Aorta (tissue), 5 donors: ENCODE results near the gene CREB3L2. TPM values are rescaled to one million over a fixed set of nuclear protein-coding genes. Genes with fewer than 3 reads are reported as not detected.
A peak's percentile ranks its signal among the peaks of the same experiment; 100 is the strongest.
"Not testable (repeated sequence)": the region's sequence is repeated elsewhere in the genome, so short reads cannot be mapped to it uniquely, and the experiment has no call there.

Experiments
- ATAC-seq: fragments of 200-7000 bp; cut with Tn5 transposase; one replicate; pipeline ENCODE4 v1.9.1; 2022; ENCODE audit warnings: moderate library complexity; ENCODE audit not compliant: low FRiP score
- DNase-seq, 2 donors: peaks; one replicate each; pipeline ENCODE4 v3.0.0-alpha.2; 2020
- H3K27ac ChIP-seq, 2 donors: one replicate each; pipeline ENCODE4 v1.5.1; 2013; ENCODE audit warnings: low read length in 2 of 2, mild to moderate bottlenecking in 2 of 2, moderate library complexity in 2 of 2, control low read depth in 1 of 2, inconsistent platforms in 1 of 2, low read depth in 1 of 2
- H3K27me3 ChIP-seq, 2 donors: one replicate each; pipeline ENCODE4 v1.6.1; 2013; ENCODE audit warnings: control low read depth in 1 of 2, low read length in 1 of 2, mild to moderate bottlenecking in 1 of 2, moderate library complexity in 1 of 2; ENCODE audit not compliant: insufficient read depth in 2 of 2, control insufficient read depth in 1 of 2
- H3K36me3 ChIP-seq, 2 donors: one replicate each; pipeline ENCODE4 v1.6.1; 2013; ENCODE audit warnings: control low read depth in 1 of 2, low read length in 1 of 2, mild to moderate bottlenecking in 1 of 2; ENCODE audit not compliant: insufficient read depth in 2 of 2, control insufficient read depth in 1 of 2
- H3K4me1 ChIP-seq, 2 donors: one replicate each; pipeline ENCODE4 v1.6.1; 2013; ENCODE audit warnings: low read length in 2 of 2, control low read depth in 1 of 2, mild to moderate bottlenecking in 1 of 2, moderate library complexity in 1 of 2; ENCODE audit not compliant: insufficient read depth in 2 of 2, control insufficient read depth in 1 of 2
- H3K4me3 ChIP-seq, 2 donors: one replicate each; pipeline ENCODE4 v1.5.1; 2013; ENCODE audit warnings: low read length in 2 of 2, control low read depth in 1 of 2, mild to moderate bottlenecking in 1 of 2
- H3K9me3 ChIP-seq: one replicate; pipeline ENCODE4 v1.6.1; 2013; ENCODE audit warnings: mild to moderate bottlenecking, low read length; ENCODE audit not compliant: control insufficient read depth
- WGBS, 2 donors: extraction: QIAGEN DNeasy Blood & Tissue Kit; methylation state at CpG; one replicate each; pipeline ENCODE4 v1.1.7; 2013; 5-methylcytosine and 5-hydroxymethylcytosine counted together
- intact Hi-C, 2 donors: fragments of 100-400 bp; cut with DNase I; formaldehyde crosslinking; loops; one replicate each; pipeline versions ENCODE4 v1.14.2 to v1.15.0; 2022
- long read RNA-seq, 2 donors: library from polyadenylated mRNA; unstranded; transcript quantifications; one replicate each; pipeline ENCODE4 v2.0.0, GENCODE V29; 2020 to 2021
- polyA plus RNA-seq, 2 donors: library from polyadenylated mRNA; stranded (reverse); fragments of 200-250 nt; gene quantifications; one replicate each; pipeline ENCODE4 v1.2.3, GENCODE V29; 2013
- total RNA-seq, 2 donors: library from RNA; stranded (reverse); fragmentation: NEBNext Ultra II Directional; extraction: Animal tissue kit (Norgen Biotek cat#: 25700); gene quantifications; one replicate each; pipeline ENCODE4 v1.2.1, GENCODE V29; 2021
- donor health status: healthy with polysubstance abuse.
- donor health status: Bipolar disorder and iron deficiency.
- donor health status: DM: no; HTN: no; CAD: no.
- donor health status: DM: no; HTN: no; CAD: no.
- donor health status: DM: yes; HTN: yes; CAD: no.

CREB3L2 gene
- total RNA-seq (100 to 1,000 TPM; 109 to 165 TPM), polyA plus RNA-seq (10 to 100 TPM; 10.6 to 38.4 TPM)
- long read RNA-seq, donor 1, transcript CREB3L2-204 (10 exons, 2,360 nt) = major isoform, 13 of 82 reads
- long read RNA-seq, donor 1, partial matches to known transcripts = 5 of 82 reads
- long read RNA-seq, donor 1, other reads (novel, unspliced or antisense) = 64 of 82 reads
- long read RNA-seq, donor 2, full-length matches to known transcripts = 2 of 29 reads
- long read RNA-seq, donor 2, partial matches to known transcripts = 1 of 29 reads
- long read RNA-seq, donor 2, other reads (novel, unspliced or antisense) = 26 of 29 reads

DNA sequence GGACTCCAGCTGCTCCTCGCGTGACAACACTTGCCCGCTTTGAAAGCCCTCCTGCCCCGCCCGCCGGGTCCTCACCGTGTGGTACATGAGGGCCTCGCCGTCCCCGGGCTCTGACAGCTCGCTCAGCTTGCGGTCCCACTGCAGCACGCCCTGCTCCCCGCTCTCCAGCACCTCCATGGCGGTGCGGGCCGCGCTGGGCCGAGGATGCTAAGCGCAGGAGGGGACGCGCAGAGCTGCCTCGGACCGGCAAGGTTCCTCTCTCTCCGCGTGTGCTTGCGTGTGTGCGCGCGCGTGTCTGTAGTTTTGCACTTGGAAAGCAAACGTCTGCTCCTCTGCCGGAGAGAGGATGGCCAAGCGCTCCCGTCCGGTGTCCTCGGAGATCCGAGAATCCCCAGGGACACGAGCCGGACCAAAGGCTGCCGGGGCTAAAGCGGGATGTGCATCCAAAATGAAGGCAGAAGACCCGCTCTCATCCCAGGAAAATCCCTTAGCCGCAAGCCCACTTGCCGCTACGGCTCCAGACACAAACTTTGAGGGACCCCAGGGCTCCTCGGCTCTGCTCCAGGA is at the start of gene CREB3L2:
TSS of gene CREB3L2 (minus strand) at position 558 of the 567 bp plus-strand sequence. CDS start at position 177, 381 bp downstream.
- H3K27me3 ChIP-seq = no peaks in the 10 kb centered on the region
- H3K4me1 ChIP-seq = peaks cover 0 to 8% of the 10 kb centered on the region in 2 donors
- H3K27ac ChIP-seq = peak within 1 kb of the TSS; percentile 83 to 96
- peak within 1 kb of the TSS; percentile 29 to 99 for H3K4me3 ChIP-seq
- ATAC-seq (peak; percentile 79), DNase-seq (peak; percentile 82 to 89)
- H3K9me3 ChIP-seq = no peaks in the 10 kb centered on the region
- no peaks in the 10 kb centered on the region for H3K36me3 ChIP-seq
- 0% methylated on average over 42 to 47 of the region's 47 CpGs for WGBS, 2 donors
- intact Hi-C loops = loop anchor here (2.0 to 5.0 kb wide), 2 partner anchors 34 to 93 kb away; no protein-coding TSS in a partner anchor

- Histone ChIP-seq H3K36me3 (no peaks in the 10 kb centered on the region), H3K27ac (no peak overlapping the region), H3K9me3 (no peaks in the 10 kb centered on the region), H3K4me3 (no peak overlapping the region), H3K27me3 (peaks cover 0 to 2% of the 10 kb centered on the region in 2 donors), H3K4me1 (no peaks in the 10 kb centered on the region)
- no peak for DNase-seq
- WGBS, 2 donors = 92 to 94% methylated on average over 1 of the region's 1 CpG
- no peak for ATAC-seq
- intact Hi-C loops = no loop called here
These were observed 47.7 kb upstream of the CREB3L2 start for GRCh38 chr7:138049505-138050116.

- ATAC-seq = no peak
- intact Hi-C loops = no loop called here
These were observed 46.0 kb upstream of the CREB3L2 start for GRCh38 chr7:138047907-138048306.

DNA sequence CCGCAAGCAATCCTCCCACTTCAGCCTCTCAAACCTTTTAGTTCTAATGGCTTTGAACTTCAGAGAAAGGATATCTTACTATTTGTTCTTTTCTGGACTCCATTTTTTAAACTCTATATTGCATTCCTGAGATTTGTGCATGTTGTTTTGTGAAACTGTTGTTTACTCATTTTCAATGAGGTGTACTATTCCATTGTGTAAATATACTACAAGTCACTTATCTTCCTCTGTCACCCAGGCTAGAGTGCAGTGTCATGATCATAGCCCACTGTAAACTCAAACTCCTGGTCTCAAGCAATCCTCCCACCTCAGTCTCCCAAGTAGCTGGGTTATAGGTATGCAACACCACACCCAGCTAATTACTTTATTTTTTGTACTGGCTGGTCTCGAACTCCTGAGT is 43.0 kb upstream of the CREB3L2 start:
- no peaks in the 10 kb centered on the region for H3K9me3 ChIP-seq
- H3K36me3 ChIP-seq = no peaks in the 10 kb centered on the region
- H3K27ac ChIP-seq = no peak overlapping the region
- no peak overlapping the region for H3K4me3 ChIP-seq
- no peaks in the 10 kb centered on the region for H3K4me1 ChIP-seq
- intact Hi-C loops = no loop called here
- WGBS, 2 donors = 86 to 93% methylated on average over 2 of the region's 2 CpGs
- ATAC-seq (no peak), DNase-seq (no peak)
- peaks cover 0 to 2% of the 10 kb centered on the region in 2 donors for H3K27me3 ChIP-seq

More at GRCh38 chr7:138047907-138048306, 46.0 kb upstream of the CREB3L2 start:
- Histone ChIP-seq H3K9me3 (no peaks in the 10 kb centered on the region), H3K27me3 (peaks cover 0 to 2% of the 10 kb centered on the region in 2 donors), H3K27ac (no peak overlapping the region), H3K36me3 (no peaks in the 10 kb centered on the region), H3K4me1 (no peaks in the 10 kb centered on the region), H3K4me3 (no peak overlapping the region)
- no peak for DNase-seq
- 72 to 77% methylated on average over 3 of the region's 3 CpGs for WGBS, 2 donors

DNA sequence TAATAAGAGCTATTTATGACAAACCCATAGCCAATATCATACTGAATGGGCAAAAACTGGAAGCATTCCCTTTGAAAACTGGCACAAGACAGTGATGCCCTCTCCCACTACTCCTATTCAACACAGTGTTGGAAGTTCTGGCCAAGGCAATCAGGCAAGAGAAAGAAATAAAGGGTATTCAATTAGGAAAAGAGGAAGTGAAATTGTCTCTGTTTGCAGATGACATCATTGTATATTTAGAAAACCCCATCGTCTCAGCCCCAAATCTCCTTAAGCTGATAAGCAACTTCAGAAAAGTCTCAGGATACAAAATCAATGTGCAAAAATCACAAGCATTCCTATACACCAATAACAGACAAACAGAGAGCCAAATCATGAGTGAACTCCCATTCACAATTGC is 38.2 kb upstream of the CREB3L2 start:
- H3K27me3 ChIP-seq, ATAC-seq, H3K4me1 ChIP-seq, H3K9me3 ChIP-seq, H3K4me3 ChIP-seq, DNase-seq, H3K27ac ChIP-seq, H3K36me3 ChIP-seq, intact Hi-C loops: not testable (repeated sequence)
- 65 to 74% methylated on average over 1 of the region's 1 CpG for WGBS, 2 donors

DNA sequence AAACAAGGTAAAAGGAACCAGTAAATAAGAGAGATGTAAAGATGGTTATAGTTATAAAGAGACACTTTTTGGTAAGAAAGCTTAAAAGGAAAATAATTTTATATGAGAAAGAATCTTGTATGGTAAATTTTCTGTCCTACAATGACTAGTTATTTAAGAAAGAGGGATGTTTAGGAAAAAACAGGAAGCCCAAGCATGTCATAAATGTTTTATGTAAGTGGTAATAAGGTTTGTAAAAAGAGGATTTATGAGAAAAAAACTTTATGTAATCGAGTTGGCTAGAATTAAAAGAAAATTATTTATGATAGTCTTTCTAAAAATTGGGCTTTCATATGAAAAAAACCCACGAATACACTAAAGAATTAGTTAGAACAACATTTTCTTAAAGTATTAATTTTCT is 34.2 kb upstream of the CREB3L2 start:
- intact Hi-C loops = no loop called here
- no peaks in the 10 kb centered on the region for H3K36me3 ChIP-seq
- H3K9me3 ChIP-seq = no peaks in the 10 kb centered on the region
- no peak overlapping the region for H3K27ac ChIP-seq
- no peak for ATAC-seq
- H3K4me1 ChIP-seq = no peaks in the 10 kb centered on the region
- DNase-seq = no peak
- WGBS, 2 donors = 58 to 70% methylated on average over 2 of the region's 2 CpGs
- H3K4me3 ChIP-seq = no peak overlapping the region
- H3K27me3 ChIP-seq = no peaks in the 10 kb centered on the region

DNA sequence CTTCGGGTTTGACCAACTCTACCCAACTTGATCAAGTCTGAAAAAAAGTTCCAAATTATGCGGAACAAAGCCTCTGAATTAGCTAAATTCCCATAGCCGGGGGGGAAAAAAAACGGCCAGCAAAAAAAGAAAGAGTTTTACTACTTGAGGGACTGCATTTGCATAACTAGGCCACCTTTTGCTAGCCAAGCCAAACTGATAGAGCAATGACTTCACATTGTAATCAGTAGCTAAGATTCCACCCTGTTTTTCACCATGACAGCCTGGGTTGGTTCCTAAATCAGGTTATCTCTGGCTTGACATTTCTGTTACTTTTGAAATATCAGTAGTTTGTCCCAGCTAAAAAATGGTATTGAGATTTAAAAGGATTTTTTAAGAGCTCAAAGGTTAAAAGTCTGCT is 31.4 kb upstream of the CREB3L2 start:
- WGBS, 2 donors = 86 to 87% methylated on average over 4 of the region's 4 CpGs
- no peaks in the 10 kb centered on the region for H3K4me1 ChIP-seq
- intact Hi-C loops = no loop called here

GRCh38 chr7:138032770-138033169 is 30.9 kb upstream of the CREB3L2 start:
- H3K27ac ChIP-seq = no peak overlapping the region
- H3K4me3 ChIP-seq = no peak overlapping the region
- intact Hi-C loops = no loop called here
- H3K4me1 ChIP-seq = no peaks in the 10 kb centered on the region
- DNase-seq (no peak), ATAC-seq (no peak)
- no peaks in the 10 kb centered on the region for H3K27me3 ChIP-seq
- H3K9me3 ChIP-seq = no peaks in the 10 kb centered on the region
- no peaks in the 10 kb centered on the region for H3K36me3 ChIP-seq
- 47 to 56% methylated on average over 3 of the region's 3 CpGs for WGBS, 2 donors

More for the DNA sequence above, 31.4 kb upstream of the CREB3L2 start:
- no peak overlapping the region for H3K27ac ChIP-seq
- no peaks in the 10 kb centered on the region for H3K36me3 ChIP-seq
- H3K9me3 ChIP-seq = no peaks in the 10 kb centered on the region
- H3K4me3 ChIP-seq = no peak overlapping the region
- DNase-seq (no peak), ATAC-seq (no peak)
- H3K27me3 ChIP-seq = no peaks in the 10 kb centered on the region

GRCh38 chr7:138032186-138032585 is 30.3 kb upstream of the CREB3L2 start:
- intact Hi-C loops = no loop called here
- Histone ChIP-seq H3K36me3 (no peaks in the 10 kb centered on the region), H3K9me3 (no peaks in the 10 kb centered on the region), H3K4me3 (no peak overlapping the region), H3K27ac (no peak overlapping the region), H3K4me1 (no peaks in the 10 kb centered on the region), H3K27me3 (no peaks in the 10 kb centered on the region)
- no peak for ATAC-seq
- no peak for DNase-seq
